GM19025 (cell line): ENCODE results near the gene FSTL5.
A peak's percentile ranks its signal among the peaks of the same experiment; 100 is the strongest.

Experiments used
- ATAC-seq: cut with Tn5 transposase; IDR thresholded peaks from one replicate; pipeline ENCODE4 v1.9.1; 2021; ENCODE audit warnings: mild to moderate bottlenecking, low read depth, moderate library complexity; ENCODE audit not compliant: unreplicated experiment

Gene FSTL5

DNA sequence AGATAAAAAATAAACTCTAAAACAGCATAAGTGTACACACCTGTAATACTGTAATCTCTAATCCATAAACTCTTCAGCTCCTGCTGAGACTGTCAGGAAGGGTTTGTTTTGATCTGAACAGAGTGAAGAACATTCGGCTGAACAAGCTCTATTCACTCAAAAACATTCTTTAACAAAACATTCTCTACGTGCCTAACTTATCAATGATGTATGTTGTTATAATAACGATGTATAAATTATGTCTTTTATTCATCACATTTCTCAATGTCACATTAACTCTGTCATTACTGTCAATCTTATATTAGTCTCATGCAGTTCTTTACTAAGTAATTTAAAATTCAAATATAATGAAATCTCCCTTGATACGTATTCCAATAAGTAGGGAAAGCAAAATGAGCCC lies 280.6 kb downstream of the FSTL5 start:
- no peak for ATAC-seq

DNA sequence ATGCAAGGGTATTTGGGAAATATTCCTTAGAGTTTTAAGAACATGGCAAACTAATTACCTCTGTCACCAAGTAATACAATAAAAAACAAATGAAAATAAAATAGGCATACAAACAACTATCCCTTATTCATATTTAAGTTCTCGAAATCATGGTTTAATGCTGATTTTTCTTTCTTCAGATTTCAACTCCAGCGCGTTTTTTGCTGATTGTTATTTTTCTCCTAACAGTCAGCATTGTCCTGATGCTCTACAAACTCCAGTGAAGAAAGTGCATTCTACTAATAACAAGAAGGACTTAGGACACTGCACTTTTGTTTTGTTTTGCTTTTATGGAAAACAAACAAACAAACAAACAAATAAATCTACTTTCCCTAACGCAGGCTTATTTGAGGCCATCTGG lies 282.4 kb downstream of the FSTL5 start:
- no peak for ATAC-seq

DNA sequence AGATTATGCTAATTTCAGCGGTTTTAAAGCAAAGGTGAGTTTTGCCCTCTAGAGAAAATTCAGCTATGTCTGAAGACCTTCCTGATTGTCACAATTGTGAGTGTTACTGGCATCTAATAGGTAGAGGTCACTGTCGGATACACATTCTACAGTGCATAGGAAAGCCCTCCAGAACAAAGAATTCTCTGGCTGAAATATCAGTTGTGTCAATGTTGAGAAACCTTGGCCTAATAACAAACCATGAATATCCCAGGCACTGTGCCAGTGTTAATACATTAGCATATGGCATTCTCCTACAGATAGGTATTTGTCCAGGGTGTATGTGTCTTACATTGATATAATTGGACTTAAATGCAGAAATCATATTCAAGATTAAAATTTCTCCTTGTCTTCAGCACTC lies 294.3 kb downstream of the FSTL5 start:
- no peak for ATAC-seq

DNA sequence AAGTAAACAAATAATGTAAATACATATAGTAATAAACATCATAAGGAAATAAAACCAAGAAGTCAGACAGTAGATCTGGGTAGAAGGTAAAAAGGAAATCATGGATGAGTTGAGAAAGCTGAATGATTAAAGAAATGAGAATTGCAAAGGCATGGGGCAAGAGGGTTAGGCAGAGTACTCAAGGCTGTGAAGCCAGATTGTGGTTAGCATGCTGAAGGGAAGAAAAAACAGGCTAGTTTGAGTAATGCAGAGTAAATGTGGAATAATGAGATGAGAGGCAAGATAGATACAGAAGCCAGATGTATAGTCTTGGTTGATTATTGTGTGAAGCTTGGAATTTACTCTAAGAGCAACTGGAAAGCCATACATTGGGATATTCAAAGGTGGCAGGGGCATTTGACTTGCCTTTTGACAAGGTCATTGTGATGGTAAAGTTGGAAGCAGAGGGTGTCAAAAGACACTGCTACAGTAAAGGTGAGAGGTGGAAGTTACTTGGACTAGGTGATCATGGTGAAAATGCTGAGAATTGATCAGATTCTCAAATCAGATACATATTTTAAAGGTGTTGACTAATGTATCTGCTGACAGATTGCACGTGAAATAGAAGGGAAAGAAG lies 307.0 kb downstream of the FSTL5 start:
- ATAC-seq, result no peak

DNA sequence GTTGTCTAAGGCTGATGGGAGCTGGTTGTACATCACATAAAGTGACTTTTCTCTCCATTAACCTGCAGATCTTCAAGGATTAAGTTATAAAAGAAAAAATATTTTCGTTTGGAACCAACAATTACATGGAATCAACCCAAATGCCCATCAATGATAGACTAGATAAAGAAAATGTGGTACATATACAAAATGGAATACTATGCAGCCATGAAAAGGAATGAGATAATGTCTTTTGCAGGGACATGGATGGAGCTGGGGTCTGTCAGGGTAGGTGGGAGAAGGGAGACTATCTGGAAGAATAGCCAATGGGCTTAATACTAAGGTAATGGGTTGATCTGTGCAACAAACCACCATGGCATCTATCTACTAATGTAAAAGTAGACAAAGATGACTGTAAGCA lies 313.2 kb downstream of the FSTL5 start:
- ATAC-seq, result no peak

DNA sequence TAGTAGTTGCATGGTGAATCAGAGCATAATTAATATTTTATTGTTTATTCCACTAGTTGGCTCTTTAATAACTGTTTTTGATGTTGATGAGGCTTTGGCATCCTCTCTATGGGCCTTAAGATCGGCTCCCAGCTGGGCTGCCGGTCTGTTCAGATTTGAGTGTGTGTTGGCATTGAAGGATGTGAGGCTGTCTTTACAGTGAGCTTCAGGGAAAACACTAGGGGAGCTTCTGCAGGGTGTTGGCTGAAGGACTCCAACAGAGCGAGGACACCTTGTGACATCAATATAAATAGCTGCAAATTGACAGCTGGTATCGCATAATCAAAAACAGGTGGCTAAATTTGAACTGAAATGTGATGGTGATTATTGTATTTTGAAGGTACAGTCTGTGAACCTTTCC lies 322.0 kb downstream of the FSTL5 start:
- ATAC-seq, result no peak

DNA sequence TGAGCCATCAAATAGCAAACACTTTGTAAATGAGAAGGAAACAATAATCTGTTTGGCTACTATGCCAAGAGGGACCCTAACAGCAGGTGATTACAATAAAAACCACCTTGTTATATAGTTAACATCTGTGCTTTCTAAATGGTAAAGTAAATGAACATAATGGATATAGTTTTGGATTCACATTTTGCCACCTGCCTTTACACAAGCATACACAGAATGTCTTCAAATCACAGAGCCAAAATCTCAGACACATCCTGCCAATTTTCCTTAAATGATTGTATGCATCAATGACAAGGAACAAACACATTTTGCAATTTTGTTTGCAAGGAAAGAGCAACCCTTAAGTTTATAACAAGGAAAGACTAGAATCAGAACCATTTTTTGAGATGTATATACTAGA lies 334.2 kb downstream of the FSTL5 start:
- no peak for ATAC-seq

DNA sequence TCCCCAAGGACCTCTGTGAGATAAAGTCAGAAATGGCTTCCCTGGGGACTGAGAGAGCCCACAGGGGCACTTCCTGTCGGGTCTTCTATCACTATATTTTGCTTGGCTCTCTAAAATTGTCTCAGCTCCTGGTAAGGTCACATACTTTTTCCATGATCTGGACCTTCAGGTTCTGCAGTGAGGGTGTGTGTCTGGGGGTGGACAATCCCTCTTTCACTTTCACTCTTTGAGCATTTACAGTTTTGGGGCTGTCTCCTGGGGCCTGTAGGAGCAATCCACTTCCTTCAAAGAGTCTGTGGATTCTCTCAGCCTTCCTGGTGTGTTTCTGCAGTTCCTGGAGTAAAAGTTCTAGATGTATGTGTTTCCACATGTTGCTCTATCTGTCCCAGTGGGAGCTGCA lies 335.7 kb downstream of the FSTL5 start:
- ATAC-seq, result peak; percentile 73

DNA sequence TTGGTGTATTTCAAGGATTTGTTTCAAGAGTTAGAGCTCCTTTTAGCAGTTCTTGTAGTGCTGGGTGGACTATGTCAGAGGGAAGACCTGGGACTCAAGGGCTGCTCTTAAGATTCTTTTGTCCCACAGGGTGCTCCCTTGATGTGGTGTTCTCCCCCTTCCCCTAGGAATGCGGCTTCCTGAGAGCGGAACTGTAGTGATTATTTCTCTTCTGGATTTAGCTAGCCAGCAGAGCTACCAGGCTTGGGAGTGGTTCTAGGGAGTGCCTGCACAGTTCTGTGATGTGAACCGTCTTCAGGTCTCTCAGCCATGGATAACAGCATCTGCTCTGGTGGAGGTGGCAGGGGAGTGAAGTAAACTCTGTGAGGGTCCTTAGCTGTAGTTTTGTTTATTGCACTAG lies 336.8 kb downstream of the FSTL5 start:
- no peak for ATAC-seq

DNA sequence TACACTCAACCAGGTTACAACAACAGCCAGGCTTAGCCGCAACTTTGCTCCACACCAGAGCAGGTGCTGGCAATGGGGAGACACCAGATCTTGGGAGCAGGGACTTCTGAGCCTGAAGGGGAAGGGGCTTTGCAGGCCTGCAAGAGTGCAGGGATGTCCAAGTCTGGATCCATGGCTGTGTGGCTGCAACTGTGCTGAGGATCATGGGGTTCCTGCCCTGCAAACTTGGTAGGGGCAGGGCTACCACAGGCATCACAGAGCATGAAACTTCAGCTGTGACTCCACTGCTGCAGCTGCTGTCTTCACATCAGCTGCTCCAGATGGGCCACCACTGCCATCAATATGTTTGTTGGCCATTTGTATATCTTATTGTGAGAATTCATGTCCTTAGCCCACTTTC lies 340.4 kb downstream of the FSTL5 start:
- ATAC-seq, result no peak

DNA sequence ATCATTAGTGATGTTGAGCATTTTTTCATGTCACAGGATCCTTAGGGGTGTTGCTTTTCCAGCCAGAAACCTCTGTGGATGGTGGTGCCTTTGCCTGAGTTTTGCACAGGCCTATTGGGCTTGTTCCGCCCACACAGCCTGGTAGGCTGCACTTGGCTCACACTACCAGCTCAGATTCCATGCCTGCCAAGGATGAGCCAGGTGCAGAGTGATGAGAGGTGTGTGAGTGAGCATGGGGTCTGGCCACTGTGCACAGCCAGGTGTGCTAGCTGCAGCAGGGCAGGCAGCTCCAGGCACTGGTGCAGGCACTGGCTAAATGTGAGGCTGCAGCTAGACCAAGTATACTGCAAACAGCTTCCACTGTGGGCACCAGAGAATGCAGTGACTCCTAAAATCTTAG lies 341.6 kb downstream of the FSTL5 start:
- no peak for ATAC-seq

DNA sequence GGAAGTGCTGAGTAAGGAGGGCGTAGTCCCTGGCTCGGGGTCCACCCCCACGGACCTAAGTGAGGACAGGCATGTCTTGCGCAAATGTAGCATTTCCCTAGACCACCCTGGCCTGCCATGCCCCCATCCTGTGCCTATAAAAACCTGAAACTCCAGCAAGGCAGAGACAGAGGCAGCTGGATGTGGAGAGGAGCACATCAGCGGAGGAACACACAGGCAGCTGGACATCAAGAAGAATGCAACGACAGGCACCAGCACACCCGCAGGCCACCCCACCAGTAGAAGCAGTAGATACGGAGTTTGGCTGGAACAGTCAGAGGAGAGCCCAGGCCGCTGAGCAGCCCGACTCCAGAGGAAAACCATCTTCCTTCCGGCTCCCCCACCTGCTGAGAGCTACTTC lies 345.9 kb downstream of the FSTL5 start:
- no peak for ATAC-seq

DNA sequence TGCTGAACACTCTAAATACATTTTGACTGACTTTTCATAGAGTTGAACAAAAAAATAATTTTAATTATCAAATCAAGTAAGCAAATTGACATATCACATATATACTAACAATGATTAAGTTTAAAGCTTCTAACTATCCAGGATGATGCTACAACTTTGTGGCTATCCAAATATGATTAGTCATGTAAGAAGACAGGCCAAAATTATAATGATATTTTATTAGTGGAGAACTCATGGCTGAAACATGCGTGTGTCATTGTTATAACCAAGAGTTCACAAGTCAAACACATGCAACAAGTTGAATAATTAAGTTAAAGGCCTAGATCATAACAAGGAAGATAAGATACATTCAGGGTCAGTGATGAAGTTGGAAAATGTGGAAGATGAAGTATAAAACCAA lies 346.8 kb downstream of the FSTL5 start:
- ATAC-seq, result no peak

DNA sequence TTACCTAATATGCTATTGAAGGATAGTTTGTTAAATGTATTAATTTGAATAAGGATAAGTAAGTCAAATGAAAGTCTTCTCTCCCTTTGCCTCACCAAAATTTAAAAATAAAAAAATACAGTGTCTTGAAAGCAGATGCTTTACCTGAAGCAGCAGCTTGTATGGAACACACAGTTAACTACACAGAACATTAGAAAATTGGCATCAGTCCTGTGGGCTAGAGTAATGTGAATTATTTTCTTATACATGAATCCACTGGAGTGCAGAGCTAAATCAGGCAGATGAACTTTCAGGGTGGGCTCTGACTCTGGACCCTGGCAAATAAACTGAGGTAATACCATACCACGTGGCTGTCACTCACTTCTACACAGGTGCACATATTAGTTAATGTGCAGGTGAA lies 348.0 kb downstream of the FSTL5 start:
- no peak for ATAC-seq

DNA sequence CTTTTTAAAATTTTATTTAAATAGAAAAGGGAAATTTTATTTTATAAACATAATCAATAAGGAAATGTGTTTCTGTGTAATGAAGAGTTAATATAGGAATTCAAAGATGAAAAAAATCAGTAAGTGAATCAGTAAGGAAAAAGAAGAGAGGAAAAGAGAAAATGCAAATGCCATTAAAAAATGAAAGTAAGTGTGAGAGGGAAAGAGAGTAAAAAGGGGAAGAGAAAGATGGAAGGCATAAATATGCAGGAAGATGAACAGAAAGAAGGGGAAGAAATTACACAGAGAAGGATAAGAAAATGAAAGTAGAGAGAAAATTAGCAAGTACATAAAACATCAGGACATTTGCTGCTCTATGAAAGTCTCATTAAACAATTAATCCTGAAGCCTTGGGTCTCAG lies 349.9 kb downstream of the FSTL5 start:
- no peak for ATAC-seq

DNA sequence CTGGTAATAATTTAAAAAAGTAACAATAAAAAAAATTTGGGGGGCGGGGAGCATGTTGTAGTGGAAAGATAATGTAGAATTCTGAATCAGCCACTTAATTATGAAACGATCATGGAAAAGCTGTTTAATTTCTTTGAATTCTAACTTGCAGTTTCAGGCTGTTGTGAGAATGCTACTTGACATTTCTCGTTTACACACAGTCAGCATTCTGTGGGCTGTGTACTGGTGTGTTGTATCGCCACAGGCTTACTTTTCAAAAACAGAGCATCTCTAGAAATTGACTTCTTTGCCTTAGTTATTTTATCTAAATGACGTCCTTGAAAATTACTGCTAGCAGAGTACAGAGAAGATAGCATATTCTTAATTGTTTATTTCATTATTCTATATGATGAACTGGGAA lies 350.4 kb downstream of the FSTL5 start:
- no peak for ATAC-seq

DNA sequence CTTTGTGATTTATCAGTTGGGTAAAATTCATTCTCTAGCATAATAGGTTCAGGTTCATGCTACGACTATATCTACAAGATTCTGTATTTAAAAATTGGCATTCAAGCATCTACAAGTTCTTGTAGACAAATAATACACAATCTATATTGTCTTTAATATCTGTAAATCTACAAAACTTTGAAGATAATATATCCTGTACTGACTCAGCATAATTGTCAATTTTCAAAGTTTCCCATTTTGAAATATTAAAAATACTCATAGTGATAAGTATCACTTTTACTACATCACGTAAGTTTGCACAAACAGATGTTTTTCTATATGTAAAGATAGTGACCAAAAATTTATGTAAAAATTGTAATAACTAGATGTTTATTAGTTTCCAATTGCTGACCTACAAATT lies 360.6 kb downstream of the FSTL5 start:
- no peak for ATAC-seq

DNA sequence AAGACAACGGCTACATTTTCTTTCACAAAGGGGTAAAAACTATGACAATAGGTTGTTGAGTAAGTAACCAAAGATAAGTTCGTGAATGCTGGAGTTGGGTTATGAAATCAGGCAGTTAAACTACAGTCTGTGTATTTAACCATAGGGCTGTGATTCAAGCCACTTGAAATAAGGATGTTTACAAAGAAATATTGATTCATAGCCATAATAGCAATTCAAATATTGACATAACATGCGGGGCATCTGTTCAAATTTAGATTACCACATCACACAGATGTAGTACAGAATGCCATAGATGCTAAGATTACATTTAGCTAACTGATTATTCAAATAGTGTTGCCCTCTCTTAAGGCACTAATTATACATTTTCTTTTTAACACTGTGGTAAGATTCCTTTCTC lies 364.1 kb downstream of the FSTL5 start:
- no peak for ATAC-seq

DNA sequence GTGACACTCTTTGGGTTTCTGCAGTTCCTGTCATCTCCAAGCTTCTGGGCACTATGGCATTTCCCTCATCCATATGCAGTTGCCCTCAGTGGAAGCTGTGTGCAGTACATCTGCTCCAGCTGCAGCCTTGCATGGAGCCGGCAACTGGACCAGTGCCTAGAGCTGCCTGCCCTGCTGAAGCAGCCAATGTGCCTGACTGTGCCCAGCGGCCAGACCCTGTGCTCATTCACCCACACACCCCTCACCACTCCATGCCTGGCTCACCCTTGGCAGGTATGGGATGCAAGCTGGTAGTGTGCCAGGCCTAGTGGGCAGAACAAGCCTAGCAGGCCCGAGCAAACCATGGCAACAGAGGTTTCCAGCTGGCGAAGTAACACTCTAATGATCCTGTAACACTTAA lies 370.8 kb downstream of the FSTL5 start:
- no peak for ATAC-seq

DNA sequence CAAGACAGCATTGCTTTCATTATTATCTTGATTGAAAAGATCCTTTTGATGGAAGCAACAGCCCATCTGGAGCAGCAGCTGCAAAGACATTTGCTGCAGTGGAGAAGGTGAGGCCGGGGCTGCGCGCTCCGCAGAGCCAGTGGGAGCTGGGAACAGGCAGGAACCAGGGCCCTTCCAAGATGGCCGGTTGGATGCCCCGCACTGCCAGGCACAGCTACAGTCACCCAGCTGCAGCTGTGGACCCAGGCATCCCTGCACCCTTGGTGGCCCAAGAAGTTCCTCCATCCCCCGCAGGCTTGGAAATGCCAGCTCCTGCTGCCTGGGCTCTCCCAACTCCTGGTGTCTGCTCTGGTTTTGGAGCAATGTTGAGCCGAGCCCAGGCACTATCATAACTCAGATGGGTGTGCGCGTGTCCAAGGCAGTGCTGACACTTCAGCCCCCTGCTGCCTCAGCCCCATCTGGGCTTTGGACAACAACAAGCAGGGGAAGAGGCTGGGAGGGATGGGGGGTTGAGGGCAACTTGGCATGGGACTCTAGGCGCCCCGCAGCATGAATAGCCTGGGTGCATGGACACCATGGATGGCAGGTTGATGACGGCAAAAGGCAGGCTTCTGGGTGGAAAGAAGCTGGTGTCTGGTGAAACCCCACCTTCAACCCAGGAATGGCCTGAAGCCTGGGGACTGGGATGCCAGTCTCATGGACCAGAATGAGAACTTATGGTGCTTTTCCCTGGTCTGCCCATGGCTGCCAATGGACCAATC lies 371.8 kb downstream of the FSTL5 start:
- no peak for ATAC-seq

DNA sequence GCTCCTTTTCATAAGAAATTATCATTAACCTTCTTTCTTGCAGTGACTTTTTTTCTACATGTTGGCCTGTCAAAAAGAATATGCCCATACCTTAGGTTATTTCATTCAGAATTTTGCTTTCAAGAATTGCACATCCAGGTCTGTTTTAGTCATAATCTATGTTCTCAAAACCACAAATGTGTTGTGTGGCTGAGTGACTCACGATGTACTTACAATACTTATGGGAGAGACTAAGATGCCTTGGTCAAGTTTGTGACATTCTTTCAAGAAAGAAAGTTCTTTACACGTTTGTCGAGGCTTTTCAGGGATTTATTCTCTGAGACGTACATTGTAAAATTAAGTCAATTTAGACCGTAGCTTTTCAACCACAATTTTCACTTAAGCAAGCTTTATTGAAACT lies 396.7 kb downstream of the FSTL5 start:
- no peak for ATAC-seq

DNA sequence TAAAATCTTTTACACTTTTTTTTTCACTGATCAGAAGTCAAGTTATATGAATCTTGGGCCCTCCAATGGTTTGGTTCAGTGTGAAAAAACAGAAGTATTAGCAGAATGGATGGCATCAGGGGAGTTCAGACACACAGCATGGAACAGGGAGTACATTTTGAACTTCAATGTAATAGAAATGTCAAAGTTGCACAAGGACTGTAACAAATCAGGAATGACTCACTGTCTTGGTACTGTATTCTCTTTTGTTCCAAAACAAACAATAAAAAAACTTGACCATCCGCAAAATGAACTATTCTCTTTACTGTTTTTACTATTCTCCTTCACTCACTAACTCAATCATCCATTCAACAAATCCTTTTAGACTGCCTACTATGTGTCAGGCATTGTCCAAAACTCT lies 401.0 kb downstream of the FSTL5 start:
- no peak for ATAC-seq

DNA sequence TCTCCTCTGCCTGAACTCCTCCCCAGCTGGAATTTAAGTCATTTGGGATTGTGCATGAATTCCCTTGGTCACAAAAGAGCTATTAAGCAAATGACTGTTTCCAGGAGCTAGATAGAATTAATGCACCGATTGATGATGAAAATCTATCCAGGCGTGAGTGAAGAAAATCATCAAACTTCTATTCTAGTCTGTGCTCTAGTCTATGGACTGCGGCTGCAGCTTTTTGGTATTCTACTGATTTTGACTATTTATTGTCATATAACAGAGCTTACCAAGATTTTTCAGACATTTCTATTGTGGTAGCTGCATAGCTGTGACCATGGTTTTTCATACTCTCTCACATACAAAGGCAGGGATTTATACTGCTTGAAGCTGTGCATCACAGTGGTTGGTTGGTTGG lies 403.8 kb downstream of the FSTL5 start:
- ATAC-seq, result no peak
